Lower leg skin (tissue), 3 donors: ENCODE data around the gene VPS16.

ENCODE experiments used
- POLR2A ChIP-seq, 2 donors: fragments of 450-650 bp; IDR thresholded peaks; one replicate each; pipeline ENCODE4 v1.6.1; 2016 to 2017; ENCODE audit warnings: antibody characterized with exemption in 2 of 2, mild to moderate bottlenecking in 1 of 2, moderate library complexity in 1 of 2
- TF ChIP-seq, protein P1 (sequence below), 3 donors: fragments of 450-650 bp; IDR thresholded peaks; one replicate each; pipeline ENCODE4 v1.5.1; 2016; ENCODE audit warnings: antibody characterized with exemption in 3 of 3, mild to moderate bottlenecking in 3 of 3, moderate library complexity in 2 of 3

DNA sequence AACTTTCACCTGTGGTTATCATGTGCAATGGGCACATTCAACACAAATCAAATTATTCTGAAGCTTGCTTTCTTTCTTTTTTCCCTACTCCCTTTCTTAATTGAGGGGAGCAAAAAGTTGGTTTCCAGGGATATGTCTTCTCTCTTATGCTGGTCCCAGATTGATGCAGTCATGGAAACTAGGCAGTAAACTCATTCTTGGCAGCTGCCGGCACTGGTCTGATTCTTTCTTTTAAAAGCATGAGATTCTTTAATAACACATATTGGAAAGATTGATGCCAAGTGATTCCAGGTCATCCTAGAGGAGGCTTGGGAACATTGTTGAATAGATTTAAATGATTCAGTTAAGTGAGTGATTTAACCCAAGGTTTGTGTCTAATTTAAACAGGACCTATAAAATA is 61.7 kb downstream of the VPS16 start:
- TF ChIP-seq, protein P1, sequence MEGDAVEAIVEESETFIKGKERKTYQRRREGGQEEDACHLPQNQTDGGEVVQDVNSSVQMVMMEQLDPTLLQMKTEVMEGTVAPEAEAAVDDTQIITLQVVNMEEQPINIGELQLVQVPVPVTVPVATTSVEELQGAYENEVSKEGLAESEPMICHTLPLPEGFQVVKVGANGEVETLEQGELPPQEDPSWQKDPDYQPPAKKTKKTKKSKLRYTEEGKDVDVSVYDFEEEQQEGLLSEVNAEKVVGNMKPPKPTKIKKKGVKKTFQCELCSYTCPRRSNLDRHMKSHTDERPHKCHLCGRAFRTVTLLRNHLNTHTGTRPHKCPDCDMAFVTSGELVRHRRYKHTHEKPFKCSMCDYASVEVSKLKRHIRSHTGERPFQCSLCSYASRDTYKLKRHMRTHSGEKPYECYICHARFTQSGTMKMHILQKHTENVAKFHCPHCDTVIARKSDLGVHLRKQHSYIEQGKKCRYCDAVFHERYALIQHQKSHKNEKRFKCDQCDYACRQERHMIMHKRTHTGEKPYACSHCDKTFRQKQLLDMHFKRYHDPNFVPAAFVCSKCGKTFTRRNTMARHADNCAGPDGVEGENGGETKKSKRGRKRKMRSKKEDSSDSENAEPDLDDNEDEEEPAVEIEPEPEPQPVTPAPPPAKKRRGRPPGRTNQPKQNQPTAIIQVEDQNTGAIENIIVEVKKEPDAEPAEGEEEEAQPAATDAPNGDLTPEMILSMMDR (IDR thresholded peaks at IDR 0.05): no peak
- no peak for TF ChIP-seq POLR2A (IDR thresholded peaks at IDR 0.05)
